ENCODE measurements around the gene LRP5.

GRCh38 chr11:68463714-68464113 lies 151.3 kb downstream of the LRP5 start:
- TF ChIP-seq CTCF (IDR thresholded peaks at IDR 0.05): no peak
- TF ChIP-seq EP300 (IDR thresholded peaks at IDR 0.05): no peak
